Measurements from ENCODE around the gene SERPINA5. TPM values are rescaled to one million over a fixed set of nuclear protein-coding genes. Genes with fewer than 3 reads are reported as not detected.

SERPINA5 gene
- total RNA-seq, 4 donors from 2014 or later = 0.38 to 4.1 (median 1.9) TPM

- WGBS, 2 donors = 78 to 79% methylated on average over 6 of the region's 6 CpGs
- intact Hi-C loops (cut with DNase I; ENCODE audit: low total_unique reads) = no loop called here
- H3K4me3 ChIP-seq (ENCODE audit: low read depth, poor library complexity, severe bottlenecking) = no peak overlapping the region
- peak in 1 of 2 donors; percentile 52 for DNase-seq (ENCODE audit: low spot score in 2 of 2)
- no peak for TF ChIP-seq CTCF (IDR thresholded peaks at IDR 0.05)
- TF ChIP-seq POLR2A (IDR thresholded peaks at IDR 0.05) = no peak
Measured at GRCh38 chr14:94622653-94623421, 41.6 kb downstream of the SERPINA5 start.

GRCh38 chr14:94623422-94623809 lies 42.2 kb downstream of the SERPINA5 start:
- H3K4me3 ChIP-seq (ENCODE audit: low read depth, poor library complexity, severe bottlenecking) = no peak overlapping the region
- 91 to 96% methylated on average over 4 of the region's 4 CpGs for WGBS, 2 donors
- TF ChIP-seq CTCF (IDR thresholded peaks at IDR 0.05) (no peak), POLR2A (IDR thresholded peaks at IDR 0.05) (no peak)
- DNase-seq (ENCODE audit: low spot score in 2 of 2) = peak in 1 of 2 donors; percentile 59
- intact Hi-C loops (cut with DNase I; ENCODE audit: low total_unique reads) = no loop called here

DNA sequence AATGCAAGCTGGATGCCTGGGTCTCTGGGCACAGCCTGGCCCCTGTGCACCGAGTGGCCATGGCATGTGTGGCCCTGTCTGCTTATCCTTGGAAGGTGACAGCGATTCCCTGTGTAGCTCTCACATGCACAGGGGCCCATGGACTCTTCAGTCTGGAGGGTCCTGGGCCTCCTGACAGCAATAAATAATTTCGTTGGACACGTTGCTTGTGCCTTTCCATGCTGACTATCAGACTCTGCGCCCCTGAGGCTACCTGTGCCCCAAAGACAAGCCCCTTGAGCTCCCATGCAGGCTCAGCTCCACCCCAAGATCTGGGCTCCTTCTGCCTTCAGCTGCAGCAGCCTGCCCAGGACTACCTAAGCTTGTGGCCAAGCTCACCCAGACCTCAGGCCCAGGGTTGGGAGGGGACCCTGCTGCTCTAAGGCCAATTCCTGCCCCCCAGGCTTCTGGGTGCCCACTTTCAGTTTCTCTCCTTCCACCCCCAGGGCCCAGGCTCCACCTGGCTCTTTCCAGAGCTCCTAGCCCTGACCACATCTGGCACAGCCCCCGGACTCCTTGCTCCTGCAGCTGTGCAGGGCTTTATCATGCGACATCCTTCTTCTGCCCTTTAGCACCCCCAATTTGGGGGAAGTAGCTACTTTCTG lies 42.8 kb downstream of the SERPINA5 start:
- intact Hi-C loops (cut with DNase I; ENCODE audit: low total_unique reads) = no loop called here
- DNase-seq (ENCODE audit: low spot score in 2 of 2) = peak in 1 of 2 donors; percentile 62
- WGBS, 2 donors = 79 to 89% methylated on average over 7 of the region's 7 CpGs
- H3K4me3 ChIP-seq (ENCODE audit: low read depth, poor library complexity, severe bottlenecking) = no peak overlapping the region
- TF ChIP-seq POLR2A (IDR thresholded peaks at IDR 0.05) (no peak), CTCF (IDR thresholded peaks at IDR 0.05) (no peak)

- intact Hi-C loops (cut with DNase I; ENCODE audit: low total_unique reads) = no loop called here
- DNase-seq (ENCODE audit: low spot score in 2 of 2) = no peak
- WGBS, 2 donors = 74 to 79% methylated on average over 10 of the region's 10 CpGs
- TF ChIP-seq POLR2A (IDR thresholded peaks at IDR 0.05) (no peak), CTCF (IDR thresholded peaks at IDR 0.05) (no peak)
- H3K4me3 ChIP-seq (ENCODE audit: low read depth, poor library complexity, severe bottlenecking) = no peak overlapping the region
Measured at GRCh38 chr14:94624537-94625352, 43.5 kb downstream of the SERPINA5 start.

DNA sequence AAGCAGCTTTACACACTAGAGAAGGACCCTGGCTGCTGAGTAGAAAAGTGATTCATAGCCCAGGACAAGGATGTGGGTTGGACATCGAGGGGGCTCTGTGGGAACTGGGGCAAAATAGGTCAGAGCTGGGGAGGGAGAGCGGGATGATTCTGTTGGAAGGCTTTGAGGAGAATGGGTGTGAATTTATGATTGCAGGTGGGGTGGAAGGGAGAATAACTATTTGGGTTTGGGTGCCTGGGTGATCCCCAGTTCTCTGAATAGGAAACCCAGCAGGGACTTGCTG lies 44.1 kb downstream of the SERPINA5 start:
- intact Hi-C loops (cut with DNase I; ENCODE audit: low total_unique reads) = no loop called here
- DNase-seq (ENCODE audit: low spot score in 2 of 2) = peak in 1 of 2 donors; percentile 52
- no peak overlapping the region for H3K4me3 ChIP-seq (ENCODE audit: low read depth, poor library complexity, severe bottlenecking)
- WGBS, 2 donors = 52 to 66% methylated on average over 2 of the region's 2 CpGs
- no peak for TF ChIP-seq POLR2A (IDR thresholded peaks at IDR 0.05)
- TF ChIP-seq CTCF (IDR thresholded peaks at IDR 0.05) = no peak

Measured in lower leg skin (tissue), 4 donors.